ENCODE results near the gene SLC25A4. TPM values are rescaled to one million over a fixed set of nuclear protein-coding genes. Genes with fewer than 3 reads are reported as not detected.

SLC25A4 gene
- total and polyA plus RNA-seq, 2 of the 13 experiments (the other 11 are each of a cell fraction or from before 2014, with no cell fraction given): 30.3 to 42.1 TPM

DNA sequence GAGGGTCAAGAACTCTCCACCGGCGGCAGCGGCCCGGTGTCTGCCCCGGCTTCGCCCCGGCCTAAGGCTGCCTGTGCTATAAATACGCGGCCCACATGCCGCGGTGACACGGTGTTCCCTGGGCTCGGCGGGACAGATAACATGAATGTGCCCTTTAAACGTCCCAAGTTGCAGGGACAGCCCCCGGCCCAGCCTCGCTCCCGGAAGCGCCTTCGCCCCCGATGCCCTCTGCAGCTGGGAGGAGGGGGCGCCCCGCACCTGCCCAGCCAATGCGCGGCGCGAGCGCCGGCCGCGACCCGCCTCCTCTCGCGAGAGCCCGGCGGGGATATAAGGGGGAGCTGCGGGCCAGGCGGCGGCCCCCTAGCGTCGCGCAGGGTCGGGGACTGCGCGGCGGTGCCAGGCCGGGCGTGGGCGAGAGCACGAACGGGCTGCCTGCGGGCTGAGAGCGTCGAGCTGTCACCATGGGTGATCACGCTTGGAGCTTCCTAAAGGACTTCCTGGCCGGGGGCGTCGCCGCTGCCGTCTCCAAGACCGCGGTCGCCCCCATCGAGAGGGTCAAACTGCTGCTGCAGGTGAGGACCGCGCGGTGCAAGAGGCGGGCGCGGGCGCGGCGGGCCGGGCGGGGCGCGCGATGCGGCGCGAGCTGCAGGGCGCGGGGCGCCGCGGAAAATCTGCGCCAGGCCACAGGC lies at the start of gene SLC25A4 (continued):
- TF ChIP-seq, protein P1, sequence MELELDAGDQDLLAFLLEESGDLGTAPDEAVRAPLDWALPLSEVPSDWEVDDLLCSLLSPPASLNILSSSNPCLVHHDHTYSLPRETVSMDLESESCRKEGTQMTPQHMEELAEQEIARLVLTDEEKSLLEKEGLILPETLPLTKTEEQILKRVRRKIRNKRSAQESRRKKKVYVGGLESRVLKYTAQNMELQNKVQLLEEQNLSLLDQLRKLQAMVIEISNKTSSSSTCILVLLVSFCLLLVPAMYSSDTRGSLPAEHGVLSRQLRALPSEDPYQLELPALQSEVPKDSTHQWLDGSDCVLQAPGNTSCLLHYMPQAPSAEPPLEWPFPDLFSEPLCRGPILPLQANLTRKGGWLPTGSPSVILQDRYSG (CRISPR knock-in tag; IDR thresholded peaks at IDR 0.05): peak; percentile 31; the same call in 1 of the 2 replicates
- TF ChIP-seq NR3C1 (CRISPR knock-in tag; IDR thresholded peaks at IDR 0.05) (no peak), ZNF160 (CRISPR knock-in tag; IDR thresholded peaks at IDR 0.05) (peak; percentile 80), EHMT2 (IDR thresholded peaks at IDR 0.05; ENCODE audit: borderline replicate concordance, low read depth, low read length) (no peak), ZNF7 (CRISPR knock-in tag; IDR thresholded peaks at IDR 0.05) (no peak), MAF1 (CRISPR knock-in tag; IDR thresholded peaks at IDR 0.05; ENCODE audit: borderline replicate concordance) (peak; percentile 32; the same call in 1 of the 2 replicates), MTF2 (CRISPR knock-in tag; IDR thresholded peaks at IDR 0.05; ENCODE audit: borderline replicate concordance) (no peak), MEF2D (CRISPR knock-in tag; IDR thresholded peaks at IDR 0.05) (peak; percentile 74; the same call in 1 of the 2 replicates), ZNF337 (CRISPR knock-in tag; IDR thresholded peaks at IDR 0.05; ENCODE audit: borderline replicate concordance, low read depth) (0 out of 2 replicates have a peak, but pooled peaks have one; percentile 37), ZKSCAN5 (CRISPR knock-in tag; IDR thresholded peaks at IDR 0.05) (no peak), MTA1 (CRISPR knock-in tag; IDR thresholded peaks at IDR 0.05; ENCODE audit: borderline replicate concordance) (peak; percentile 71; the same call in 1 of the 2 replicates), JUNB (CRISPR knock-in tag; IDR thresholded peaks at IDR 0.05; ENCODE audit: borderline replicate concordance) (no peak), TP53 (CRISPR knock-in tag; conservative IDR thresholded peaks at IDR 0.05) (peak; percentile 45; the same call in 1 of the 2 replicates), YEATS2 (CRISPR knock-in tag; IDR thresholded peaks at IDR 0.05; ENCODE audit: borderline replicate concordance) (peak; percentile 83; the same call in 1 of the 2 replicates)
- TF ChIP-seq, protein P2, sequence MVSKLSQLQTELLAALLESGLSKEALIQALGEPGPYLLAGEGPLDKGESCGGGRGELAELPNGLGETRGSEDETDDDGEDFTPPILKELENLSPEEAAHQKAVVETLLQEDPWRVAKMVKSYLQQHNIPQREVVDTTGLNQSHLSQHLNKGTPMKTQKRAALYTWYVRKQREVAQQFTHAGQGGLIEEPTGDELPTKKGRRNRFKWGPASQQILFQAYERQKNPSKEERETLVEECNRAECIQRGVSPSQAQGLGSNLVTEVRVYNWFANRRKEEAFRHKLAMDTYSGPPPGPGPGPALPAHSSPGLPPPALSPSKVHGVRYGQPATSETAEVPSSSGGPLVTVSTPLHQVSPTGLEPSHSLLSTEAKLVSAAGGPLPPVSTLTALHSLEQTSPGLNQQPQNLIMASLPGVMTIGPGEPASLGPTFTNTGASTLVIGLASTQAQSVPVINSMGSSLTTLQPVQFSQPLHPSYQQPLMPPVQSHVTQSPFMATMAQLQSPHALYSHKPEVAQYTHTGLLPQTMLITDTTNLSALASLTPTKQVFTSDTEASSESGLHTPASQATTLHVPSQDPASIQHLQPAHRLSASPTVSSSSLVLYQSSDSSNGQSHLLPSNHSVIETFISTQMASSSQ (IDR thresholded peaks at IDR 0.05; ENCODE audit: low read depth): no peak
- TF ChIP-seq, protein P2 (CRISPR knock-in tag; IDR thresholded peaks at IDR 0.05; ENCODE audit: borderline replicate concordance): peak; percentile 47; the same call in 1 of the 2 replicates
- TF ChIP-seq, protein P3, sequence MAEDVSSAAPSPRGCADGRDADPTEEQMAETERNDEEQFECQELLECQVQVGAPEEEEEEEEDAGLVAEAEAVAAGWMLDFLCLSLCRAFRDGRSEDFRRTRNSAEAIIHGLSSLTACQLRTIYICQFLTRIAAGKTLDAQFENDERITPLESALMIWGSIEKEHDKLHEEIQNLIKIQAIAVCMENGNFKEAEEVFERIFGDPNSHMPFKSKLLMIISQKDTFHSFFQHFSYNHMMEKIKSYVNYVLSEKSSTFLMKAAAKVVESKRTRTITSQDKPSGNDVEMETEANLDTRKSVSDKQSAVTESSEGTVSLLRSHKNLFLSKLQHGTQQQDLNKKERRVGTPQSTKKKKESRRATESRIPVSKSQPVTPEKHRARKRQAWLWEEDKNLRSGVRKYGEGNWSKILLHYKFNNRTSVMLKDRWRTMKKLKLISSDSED (CRISPR knock-in tag; IDR thresholded peaks at IDR 0.05): no peak
